Activated T-cell treated with anti-CD3 and anti-CD28 coated beads for 24 hours (primary cell): Measurements from ENCODE around the gene CPNE6.
A peak's percentile ranks its signal among the peaks of the same experiment; 100 is the strongest.

Source experiments
- DNase-seq: peaks from one replicate; pipeline ENCODE4 v3.0.0-alpha.2; 2020; ENCODE audit warnings: low read depth

The CPNE6 gene

GRCh38 chr14:24069411-24069735, 2.0 kb upstream of the CPNE6 start:
- no peak for DNase-seq

GRCh38 chr14:24070285-24071143, 848 bp upstream of the CPNE6 start:
- DNase-seq: no peak

GRCh38 chr14:24071836-24072430, 571 bp downstream of the CPNE6 start:
- no peak for DNase-seq

- DNase-seq: no peak
These were observed 1.1 kb downstream of the CPNE6 start for GRCh38 chr14:24072436-24072835.

- no peak for DNase-seq
These were observed 1.8 kb downstream of the CPNE6 start for GRCh38 chr14:24072881-24073877.

GRCh38 chr14:24074625-24075484, 3.5 kb downstream of the CPNE6 start:
- no peak for DNase-seq

GRCh38 chr14:24075485-24076301, 4.3 kb downstream of the CPNE6 start:
- DNase-seq: no peak

- DNase-seq: no peak
These were observed 4.9 kb downstream of the CPNE6 start for GRCh38 chr14:24076302-24076601.

- no peak for DNase-seq
These were observed 5.7 kb downstream of the CPNE6 start for GRCh38 chr14:24077086-24077485.

- no peak for DNase-seq
These were observed 6.8 kb downstream of the CPNE6 start for GRCh38 chr14:24078146-24078545.

- no peak for DNase-seq
These were observed 8.3 kb downstream of the CPNE6 start for GRCh38 chr14:24079491-24080141.

GRCh38 chr14:24080142-24080530, 8.8 kb downstream of the CPNE6 start:
- DNase-seq: no peak

GRCh38 chr14:24080888-24081738, 9.8 kb downstream of the CPNE6 start:
- DNase-seq: peak; percentile 65

- DNase-seq: no peak
These were observed 10.4 kb downstream of the CPNE6 start for GRCh38 chr14:24081739-24082211.

- DNase-seq: no peak
These were observed 11.2 kb downstream of the CPNE6 start for GRCh38 chr14:24082411-24083080.

GRCh38 chr14:24083462-24083861, 12.1 kb downstream of the CPNE6 start:
- DNase-seq: no peak

- no peak for DNase-seq
These were observed 13.1 kb downstream of the CPNE6 start for GRCh38 chr14:24084440-24084839.

- no peak for DNase-seq
These were observed 13.9 kb downstream of the CPNE6 start for GRCh38 chr14:24085215-24085614.
